GM18909 (cell line): ENCODE results near the gene KRTAP6-1.

Experiments
- ATAC-seq: cut with Tn5 transposase; IDR thresholded peaks from one replicate; pipeline ENCODE4 v1.9.1; 2021; ENCODE audit warnings: mild to moderate bottlenecking; ENCODE audit not compliant: unreplicated experiment, poor library complexity

KRTAP6-1 gene

DNA sequence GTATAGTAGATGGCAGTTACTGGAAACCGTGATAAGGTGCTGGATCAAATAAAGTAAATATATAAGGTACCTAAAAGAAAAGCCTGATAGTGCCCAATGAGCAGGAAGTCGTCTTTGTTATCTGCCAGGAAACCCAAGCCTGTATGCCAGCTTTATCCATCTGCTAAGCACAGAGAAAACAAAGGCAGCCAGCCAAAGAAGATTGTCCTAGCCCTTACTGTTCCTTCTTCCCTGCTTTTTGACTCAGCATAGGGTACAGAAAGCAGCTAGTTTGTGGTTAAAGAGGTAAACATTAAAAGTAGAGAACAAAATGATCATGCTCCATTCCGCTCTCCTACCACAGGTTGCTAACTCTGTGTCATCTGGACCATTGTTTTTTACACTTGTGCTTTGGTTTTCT is 33.6 kb downstream of the KRTAP6-1 start:
- no peak for ATAC-seq

DNA sequence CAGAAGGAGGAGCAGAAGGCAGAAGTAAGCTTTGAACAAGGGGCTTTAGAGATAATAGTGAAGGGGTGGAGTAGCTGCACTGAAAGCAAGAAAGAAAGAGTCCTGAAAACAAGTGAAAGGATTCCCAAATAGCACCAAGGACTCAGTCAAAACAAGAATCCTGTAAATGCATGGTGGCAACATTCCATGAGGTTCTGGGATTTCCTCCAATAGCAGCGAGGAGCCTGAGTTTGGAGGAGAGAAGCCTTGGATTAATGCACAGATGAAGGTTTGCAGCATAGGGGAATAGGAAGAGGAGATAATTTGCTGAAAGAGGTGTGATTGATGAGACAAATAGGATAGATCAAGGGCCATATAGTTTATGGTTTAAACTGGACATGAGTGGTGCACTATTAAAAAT is 34.4 kb downstream of the KRTAP6-1 start:
- no peak for ATAC-seq

DNA sequence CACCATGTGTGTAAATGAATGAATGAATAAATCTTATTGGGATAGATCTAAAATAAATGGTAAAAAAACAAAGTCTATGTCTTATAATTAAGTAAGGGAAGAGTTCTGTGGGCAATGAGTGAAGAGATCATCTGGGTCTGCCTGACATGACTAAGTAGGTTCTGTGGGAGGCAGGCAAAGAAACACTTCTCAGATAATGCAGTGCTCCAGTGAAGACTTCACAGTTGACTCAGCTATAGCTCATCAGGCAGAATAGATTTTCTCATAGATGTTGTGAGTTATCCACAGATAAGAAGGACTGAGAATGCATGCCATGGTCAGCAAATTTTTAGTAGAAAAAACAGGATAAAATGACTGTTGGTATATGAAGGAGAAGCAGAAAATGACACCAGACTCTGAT is 36.0 kb downstream of the KRTAP6-1 start:
- no peak for ATAC-seq

DNA sequence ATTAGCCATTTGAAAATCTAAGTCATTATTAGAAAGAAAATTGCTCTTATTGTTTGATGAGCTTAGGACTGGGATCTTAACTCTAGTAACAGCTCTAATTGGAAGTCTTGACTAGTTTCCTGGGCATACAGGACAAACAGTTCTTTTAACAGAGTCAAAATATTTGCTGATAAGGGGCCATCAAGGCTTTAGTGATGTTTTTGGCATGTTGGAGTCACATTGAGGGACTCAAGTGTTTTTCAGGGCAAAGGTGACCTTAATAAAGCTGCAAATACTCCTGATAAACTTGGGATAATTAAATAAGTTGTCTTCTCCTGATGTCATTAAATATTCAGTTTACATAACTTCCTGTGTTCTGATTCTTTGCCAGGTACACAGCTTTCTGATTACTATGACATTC is 46.1 kb downstream of the KRTAP6-1 start:
- no peak for ATAC-seq

DNA sequence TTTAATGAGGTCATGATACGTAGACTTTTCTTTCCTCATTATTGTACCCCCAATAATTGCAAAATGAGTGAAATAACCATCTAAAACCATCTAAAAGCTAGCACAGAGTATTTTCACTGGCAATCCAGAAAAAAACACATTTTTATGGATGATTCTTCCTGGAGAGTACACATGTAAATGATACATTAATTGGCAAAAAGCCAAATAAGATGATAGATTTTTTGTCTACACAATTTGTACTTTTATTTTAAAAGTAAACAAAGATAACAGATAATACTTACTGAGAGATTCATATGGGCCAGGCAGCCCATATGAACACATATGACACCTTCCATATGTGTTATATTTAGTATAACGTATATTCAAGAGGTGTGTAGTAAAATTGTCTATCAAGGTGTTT is 50.1 kb downstream of the KRTAP6-1 start:
- no peak for ATAC-seq
